ENCODE data around the gene ABHD15.

Gene ABHD15

DNA sequence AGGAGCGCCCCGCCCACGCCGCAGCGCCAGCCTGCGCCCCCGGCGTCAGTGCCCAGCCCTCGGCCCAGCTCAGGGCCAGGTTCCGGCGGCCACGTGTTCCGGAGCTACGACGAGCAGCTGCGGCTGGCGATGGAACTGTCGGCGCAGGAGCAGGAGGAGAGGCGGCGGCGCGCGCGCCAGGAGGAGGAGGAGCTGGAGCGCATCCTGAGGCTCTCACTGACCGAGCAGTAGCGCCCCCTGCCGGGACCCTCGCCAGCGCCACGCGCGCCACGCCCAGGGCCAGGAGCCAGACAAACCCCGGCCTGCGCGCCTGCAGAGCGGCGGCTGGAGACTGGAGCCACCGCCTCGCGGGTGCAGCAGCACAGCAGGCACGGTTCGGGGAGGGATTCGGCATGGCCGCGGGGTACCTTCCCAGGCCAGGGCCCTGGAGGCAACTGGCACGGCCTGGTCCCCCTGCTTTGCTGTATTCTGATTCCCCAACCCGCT, 46.6 kb upstream of the ABHD15 start:
- no peak overlapping the region for H3K4me3 ChIP-seq (ENCODE audit: low read depth, low read length)
- DNase-seq (ENCODE audit: low read depth): peak; percentile 87
- no peak for TF ChIP-seq POLR2A (IDR thresholded peaks at IDR 0.05; ENCODE audit: extremely low read depth, insufficient read length)
- no peak for TF ChIP-seq MYC (IDR thresholded peaks at IDR 0.05; ENCODE audit: low read depth, low read length)
- TF ChIP-seq CTCF (IDR thresholded peaks at IDR 0.05; ENCODE audit: low read depth, low read length): peak; percentile 67
- TF ChIP-seq, protein P1, sequence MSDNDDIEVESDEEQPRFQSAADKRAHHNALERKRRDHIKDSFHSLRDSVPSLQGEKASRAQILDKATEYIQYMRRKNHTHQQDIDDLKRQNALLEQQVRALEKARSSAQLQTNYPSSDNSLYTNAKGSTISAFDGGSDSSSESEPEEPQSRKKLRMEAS (IDR thresholded peaks at IDR 0.05; ENCODE audit: low read depth, low read length): no peak

DNA sequence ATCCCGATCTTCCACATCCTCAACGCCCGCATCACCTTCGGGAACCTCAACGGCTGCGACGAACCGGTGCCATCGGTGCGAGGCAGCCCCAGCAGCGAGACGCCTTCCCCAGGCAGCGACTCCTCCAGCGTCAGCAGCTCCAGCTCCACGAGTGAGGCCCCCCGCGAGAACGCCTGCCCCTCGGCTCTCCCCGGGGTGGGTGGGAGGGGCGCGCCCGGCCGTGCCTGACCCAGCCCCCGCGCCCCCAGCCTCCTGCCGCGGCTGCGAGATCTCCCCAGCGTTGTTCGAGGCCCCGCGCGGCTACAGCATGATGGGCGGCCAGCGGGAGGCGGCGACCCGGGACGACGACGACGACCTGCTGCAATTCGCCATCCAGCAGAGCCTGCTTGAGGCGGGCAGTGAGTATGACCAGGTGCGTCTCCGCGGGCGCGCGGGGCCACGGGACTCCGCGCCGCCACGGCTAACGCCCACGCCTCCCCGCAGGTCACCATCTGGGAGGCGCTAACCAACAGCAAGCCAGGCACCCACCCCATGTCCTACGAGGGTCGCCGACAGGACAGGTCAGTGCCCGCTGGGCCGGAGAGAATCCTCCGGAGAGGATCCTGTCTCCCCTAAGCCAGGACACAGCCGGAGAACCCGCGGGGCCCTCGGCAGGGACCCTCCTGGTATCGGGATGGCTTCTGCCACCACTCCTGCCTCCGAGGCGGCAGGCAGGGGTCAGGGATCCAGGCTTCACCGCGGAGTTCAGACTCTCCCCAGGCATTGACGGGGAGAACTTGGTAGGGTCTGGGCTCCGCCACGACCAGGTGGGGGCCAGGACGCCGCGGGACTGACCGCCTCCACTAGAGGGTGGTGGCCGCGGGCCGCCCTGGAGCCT, 45.8 kb upstream of the ABHD15 start:
- no peak overlapping the region for H3K4me3 ChIP-seq (ENCODE audit: low read depth, low read length)
- TF ChIP-seq MYC (IDR thresholded peaks at IDR 0.05; ENCODE audit: low read depth, low read length): no peak
- TF ChIP-seq, protein P1 (IDR thresholded peaks at IDR 0.05; ENCODE audit: low read depth, low read length): no peak
- no peak for TF ChIP-seq CTCF (IDR thresholded peaks at IDR 0.05; ENCODE audit: low read depth, low read length)
- no peak for TF ChIP-seq POLR2A (IDR thresholded peaks at IDR 0.05; ENCODE audit: extremely low read depth, insufficient read length)
- no peak for DNase-seq (ENCODE audit: low read depth)

DNA sequence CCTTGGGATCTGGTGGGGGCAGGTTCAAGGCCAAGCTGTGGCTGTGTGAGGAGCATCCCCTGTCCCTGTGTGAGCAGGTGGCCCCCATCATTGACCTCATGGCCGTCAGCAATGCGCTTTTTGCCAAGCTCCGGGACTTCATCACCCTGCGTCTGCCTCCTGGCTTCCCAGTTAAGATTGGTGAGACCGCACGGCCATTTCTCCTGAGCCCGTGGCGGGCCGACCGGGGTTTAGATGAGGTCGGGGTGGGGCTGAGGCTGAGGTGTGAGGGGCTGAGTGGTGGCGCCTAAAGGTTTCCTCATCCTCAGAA, 45.2 kb upstream of the ABHD15 start:
- TF ChIP-seq POLR2A (IDR thresholded peaks at IDR 0.05; ENCODE audit: extremely low read depth, insufficient read length) (no peak), MYC (IDR thresholded peaks at IDR 0.05; ENCODE audit: low read depth, low read length) (no peak), CTCF (IDR thresholded peaks at IDR 0.05; ENCODE audit: low read depth, low read length) (no peak)
- TF ChIP-seq, protein P1 (IDR thresholded peaks at IDR 0.05; ENCODE audit: low read depth, low read length): no peak
- DNase-seq (ENCODE audit: low read depth): no peak
- H3K4me3 ChIP-seq (ENCODE audit: low read depth, low read length): no peak overlapping the region

GRCh38 chr17:29611351-29612093, 44.7 kb upstream of the ABHD15 start:
- TF ChIP-seq POLR2A (IDR thresholded peaks at IDR 0.05; ENCODE audit: extremely low read depth, insufficient read length): no peak
- no peak overlapping the region for H3K4me3 ChIP-seq (ENCODE audit: low read depth, low read length)
- DNase-seq (ENCODE audit: low read depth): no peak

- H3K4me3 ChIP-seq (ENCODE audit: low read depth, low read length): no peak overlapping the region
- DNase-seq (ENCODE audit: low read depth): no peak
- TF ChIP-seq, protein P1 (IDR thresholded peaks at IDR 0.05; ENCODE audit: low read depth, low read length): no peak
- TF ChIP-seq CTCF (IDR thresholded peaks at IDR 0.05; ENCODE audit: low read depth, low read length) (no peak), POLR2A (IDR thresholded peaks at IDR 0.05; ENCODE audit: extremely low read depth, insufficient read length) (no peak), MYC (IDR thresholded peaks at IDR 0.05; ENCODE audit: low read depth, low read length) (no peak)
Measured at GRCh38 chr17:29610395-29610794, 43.6 kb upstream of the ABHD15 start.

DNA sequence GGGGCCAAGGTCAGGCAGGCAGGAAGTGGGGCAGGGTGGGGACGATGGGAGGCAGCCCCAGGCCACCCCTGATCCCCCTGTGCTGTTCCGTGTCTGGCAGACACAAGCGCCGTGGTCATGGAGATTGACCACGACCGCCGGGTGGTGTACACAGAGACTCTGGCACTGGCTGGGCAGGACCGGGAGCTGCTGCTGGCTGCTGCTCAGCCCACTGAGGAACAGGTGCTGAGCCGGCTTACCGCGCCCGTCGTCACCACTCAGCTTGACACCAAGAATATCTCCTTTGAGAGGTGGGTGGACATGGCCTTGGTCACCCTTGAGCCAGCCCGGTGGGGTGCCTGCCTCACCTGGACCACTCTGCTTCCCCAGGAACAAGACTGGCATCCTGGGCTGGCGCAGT, 42.1 kb upstream of the ABHD15 start:
- no peak for DNase-seq (ENCODE audit: low read depth)
- H3K4me3 ChIP-seq (ENCODE audit: low read depth, low read length): no peak overlapping the region
- TF ChIP-seq POLR2A (IDR thresholded peaks at IDR 0.05; ENCODE audit: extremely low read depth, insufficient read length) (no peak), MYC (IDR thresholded peaks at IDR 0.05; ENCODE audit: low read depth, low read length) (no peak)
- TF ChIP-seq, protein P1 (IDR thresholded peaks at IDR 0.05; ENCODE audit: low read depth, low read length): no peak
